ELF-1 (cell line): Measurements from ENCODE around the gene PPP3CB.

ENCODE experiments used
- DNase-seq: peaks from one replicate; pipeline ENCODE4 v3.0.0-alpha.2; 2016; ENCODE audit warnings: low read depth, low spot score

PPP3CB gene

DNA sequence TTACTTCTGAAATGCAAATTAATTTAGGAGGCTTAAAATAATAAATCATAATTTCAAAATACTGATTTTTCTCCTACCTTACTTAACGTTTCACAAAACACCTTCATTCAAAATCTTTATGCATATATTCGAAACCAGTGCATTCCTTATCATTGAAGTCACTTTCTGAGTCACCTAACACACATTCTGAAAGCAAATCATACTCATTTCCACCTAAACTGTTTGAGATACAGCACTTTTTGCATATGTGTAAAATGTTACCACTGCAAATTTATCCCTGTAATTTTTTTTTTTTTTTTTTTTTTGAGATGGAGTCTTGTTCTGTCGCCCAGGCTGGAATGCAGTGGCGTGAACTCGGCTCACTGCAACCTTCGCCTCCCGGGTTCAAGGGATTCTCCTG is 15.7 kb downstream of the PPP3CB start:
- no peak for DNase-seq

- no peak for DNase-seq
Observed at GRCh38 chr10:73478636-73479035, 17.2 kb downstream of the PPP3CB start.

- DNase-seq: no peak
Observed at GRCh38 chr10:73471226-73471625, 24.6 kb downstream of the PPP3CB start.

DNA sequence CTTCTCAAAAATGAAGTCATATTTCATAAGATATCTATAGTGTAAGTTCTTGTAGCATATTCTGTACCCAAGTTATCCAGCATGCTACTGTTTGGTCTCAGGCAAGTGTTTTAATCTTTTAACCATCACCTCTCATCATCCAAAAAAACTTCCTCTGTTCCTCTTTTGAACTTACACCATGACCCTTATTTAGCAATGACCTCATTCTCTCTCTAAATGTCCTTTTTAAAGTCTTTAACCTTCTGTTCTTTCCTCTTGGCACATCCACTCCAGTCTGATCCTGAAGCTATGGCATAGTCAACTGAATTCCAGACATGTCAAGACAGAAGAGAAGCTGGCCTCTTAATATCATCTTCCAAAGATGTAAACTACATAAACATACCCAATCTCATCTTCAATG is 26.2 kb downstream of the PPP3CB start:
- no peak for DNase-seq

DNA sequence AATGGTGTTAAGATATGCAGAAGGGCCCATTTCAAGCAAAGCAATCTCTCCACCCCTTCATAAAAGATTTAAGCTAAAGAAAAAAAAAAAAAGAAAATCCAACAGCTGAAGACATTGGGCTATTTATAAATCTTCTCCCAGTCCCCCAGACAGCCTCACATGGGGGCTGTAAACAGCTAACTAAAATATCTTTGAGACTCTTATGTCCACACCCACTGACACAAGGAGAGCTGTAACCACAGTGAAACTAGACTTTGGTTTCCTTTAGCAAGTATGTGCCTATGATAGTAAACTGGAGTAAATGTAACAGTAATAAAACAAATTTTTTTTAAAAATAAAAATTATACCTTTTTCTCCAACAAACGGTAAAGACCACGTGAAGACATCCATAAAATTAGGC is 28.6 kb downstream of the PPP3CB start:
- DNase-seq: no peak

- DNase-seq: no peak
Observed at GRCh38 chr10:73465978-73466726, 29.7 kb downstream of the PPP3CB start.

DNA sequence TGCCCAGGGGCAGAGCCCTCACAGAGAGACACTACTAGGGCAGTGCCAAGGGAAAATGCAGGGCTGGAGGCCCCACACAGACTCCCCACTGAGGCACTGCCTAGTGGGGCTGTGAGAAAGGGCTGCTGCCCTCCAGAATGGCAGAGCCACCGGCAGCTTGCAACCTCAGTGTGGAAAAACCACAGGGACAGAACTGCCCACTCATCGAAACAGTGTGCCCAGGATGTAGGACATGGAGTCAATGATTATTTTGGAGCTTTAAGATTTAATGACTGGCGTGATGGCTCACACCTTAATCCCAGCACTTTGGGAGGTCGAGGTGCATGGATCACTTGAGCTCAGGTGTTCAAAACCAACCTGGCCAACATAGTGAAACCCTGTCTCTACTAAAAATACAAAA is 34.9 kb downstream of the PPP3CB start:
- DNase-seq: no peak

GRCh38 chr10:73459683-73460314 is 36.0 kb downstream of the PPP3CB start:
- no peak for DNase-seq

DNA sequence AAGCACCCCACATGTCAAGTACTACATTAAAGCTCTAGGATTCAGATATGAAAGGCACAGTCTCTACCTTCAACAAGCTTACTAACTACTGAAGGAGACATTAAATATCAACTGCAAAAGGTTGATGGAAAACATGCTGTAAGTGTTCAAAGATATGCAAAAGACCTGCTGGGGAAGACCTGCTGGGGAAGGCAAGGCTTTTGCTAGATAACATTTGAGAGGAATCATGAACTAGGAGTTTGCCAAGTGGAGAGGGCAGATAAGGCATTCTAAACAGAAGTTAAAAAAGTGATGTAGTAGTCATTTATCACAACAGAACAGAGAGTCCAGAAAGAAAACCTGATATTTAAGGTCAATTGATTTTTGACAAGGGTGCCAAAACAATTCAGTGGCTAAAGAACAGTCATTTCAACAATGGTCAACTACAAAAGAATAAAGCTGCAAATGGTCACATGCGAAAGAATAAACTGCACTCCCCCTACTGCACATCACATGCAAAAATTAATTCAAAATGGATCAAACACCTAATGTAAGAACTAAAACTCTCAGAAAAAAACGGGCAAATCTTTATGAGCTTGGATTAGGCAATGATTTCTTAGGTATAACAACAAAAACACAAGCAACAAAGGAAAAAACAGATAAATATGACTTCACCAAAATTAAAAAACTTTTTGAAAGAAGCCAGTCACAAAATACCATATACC is 39.5 kb downstream of the PPP3CB start:
- no peak for DNase-seq

- DNase-seq: no peak
Observed at GRCh38 chr10:73449113-73449512, 46.7 kb downstream of the PPP3CB start.

- DNase-seq: no peak
Observed at GRCh38 chr10:73448384-73448783, 47.4 kb downstream of the PPP3CB start.

- no peak for DNase-seq
Observed at GRCh38 chr10:73446926-73447325, 48.9 kb downstream of the PPP3CB start.

DNA sequence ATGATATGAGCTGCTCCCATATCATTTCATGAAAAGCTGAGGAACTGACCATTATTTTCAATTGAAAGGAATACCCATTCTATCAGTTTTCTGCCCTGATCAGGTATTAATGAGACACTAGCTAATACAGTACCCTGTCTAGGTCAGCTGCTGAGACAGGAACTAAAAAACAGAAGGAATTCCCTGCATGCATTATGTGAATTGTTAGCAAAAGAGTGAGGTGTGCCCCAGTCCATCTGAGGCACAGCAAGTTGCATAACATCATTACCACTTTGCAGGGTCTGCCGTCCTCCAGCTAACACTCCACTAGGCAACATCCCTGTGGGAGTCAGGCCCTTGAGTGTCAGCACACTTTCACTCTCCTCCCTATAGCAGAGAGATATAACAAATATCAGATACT is 51.4 kb downstream of the PPP3CB start:
- DNase-seq: no peak

DNA sequence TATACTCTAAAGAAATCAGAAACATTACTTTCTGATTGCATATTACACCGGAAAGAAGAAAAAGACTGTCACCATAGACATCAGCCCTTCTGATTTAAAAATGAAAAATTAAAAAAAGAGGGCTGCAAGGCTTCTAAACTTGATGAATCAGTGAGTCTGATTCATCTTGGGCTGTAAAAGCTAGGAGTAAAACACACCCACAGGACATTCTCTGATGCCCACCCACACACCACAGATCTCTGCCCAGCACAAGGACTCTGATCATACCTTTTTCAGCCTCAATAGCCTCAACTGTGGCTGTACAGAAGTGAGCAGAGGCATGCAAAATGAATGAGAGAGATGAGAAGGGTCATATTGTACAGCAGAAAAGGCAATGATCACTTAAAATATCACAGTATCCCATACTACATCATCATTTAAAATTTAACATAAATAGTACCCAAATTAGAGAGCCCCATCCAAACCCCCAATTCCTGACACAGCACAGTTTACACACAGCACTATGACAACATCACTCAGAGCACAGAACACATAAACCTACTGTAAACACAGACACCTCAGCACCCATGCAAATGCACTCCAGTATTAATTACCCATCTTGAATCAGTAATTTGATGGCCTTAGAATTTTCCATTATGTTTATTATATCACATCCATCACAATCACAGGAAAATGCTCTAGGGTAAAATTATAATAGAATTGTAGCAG is 56.1 kb downstream of the PPP3CB start:
- DNase-seq: no peak

DNA sequence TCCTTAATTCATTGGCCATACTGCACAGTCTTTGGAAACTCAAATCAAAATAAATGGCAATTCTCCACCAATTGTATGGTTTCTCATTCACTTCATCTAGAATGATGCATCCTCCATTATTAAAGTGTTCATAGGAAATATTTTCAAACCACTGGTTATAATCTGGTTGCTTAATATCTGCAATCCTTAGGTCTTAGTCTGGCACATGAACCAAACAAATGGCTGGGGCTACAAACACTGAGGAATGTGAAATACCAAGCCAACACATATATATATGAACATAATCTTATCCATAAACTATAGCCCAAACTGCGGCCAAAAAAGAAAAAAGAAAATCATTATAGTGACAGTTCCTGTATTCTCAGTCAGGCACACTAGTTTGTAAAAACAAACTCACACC is 56.8 kb downstream of the PPP3CB start:
- DNase-seq: no peak

DNA sequence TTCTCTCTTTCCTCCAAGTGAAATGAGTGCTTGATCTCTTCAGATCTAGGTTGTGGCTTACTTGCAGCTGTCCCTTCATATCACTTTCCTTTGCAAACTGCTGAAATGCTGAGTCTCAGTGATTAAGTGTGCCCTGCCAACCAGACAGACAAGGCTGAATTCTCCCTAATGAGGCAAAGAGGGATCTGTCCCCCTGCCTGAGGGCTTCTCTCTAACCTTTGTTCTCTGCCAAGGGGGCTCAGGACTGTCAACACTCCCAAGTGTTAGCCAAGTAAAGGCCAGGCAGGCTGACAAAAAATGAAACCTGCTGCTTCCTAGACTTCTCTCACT is 62.3 kb downstream of the PPP3CB start, which contains the start of gene MSS51:
Gene MSS51, minus strand, starts transcription at position 24 of the 330 bp plus-strand sequence. CDS start 5,277 bp downstream, outside the sequence.
- peak; percentile 81 for DNase-seq

DNA sequence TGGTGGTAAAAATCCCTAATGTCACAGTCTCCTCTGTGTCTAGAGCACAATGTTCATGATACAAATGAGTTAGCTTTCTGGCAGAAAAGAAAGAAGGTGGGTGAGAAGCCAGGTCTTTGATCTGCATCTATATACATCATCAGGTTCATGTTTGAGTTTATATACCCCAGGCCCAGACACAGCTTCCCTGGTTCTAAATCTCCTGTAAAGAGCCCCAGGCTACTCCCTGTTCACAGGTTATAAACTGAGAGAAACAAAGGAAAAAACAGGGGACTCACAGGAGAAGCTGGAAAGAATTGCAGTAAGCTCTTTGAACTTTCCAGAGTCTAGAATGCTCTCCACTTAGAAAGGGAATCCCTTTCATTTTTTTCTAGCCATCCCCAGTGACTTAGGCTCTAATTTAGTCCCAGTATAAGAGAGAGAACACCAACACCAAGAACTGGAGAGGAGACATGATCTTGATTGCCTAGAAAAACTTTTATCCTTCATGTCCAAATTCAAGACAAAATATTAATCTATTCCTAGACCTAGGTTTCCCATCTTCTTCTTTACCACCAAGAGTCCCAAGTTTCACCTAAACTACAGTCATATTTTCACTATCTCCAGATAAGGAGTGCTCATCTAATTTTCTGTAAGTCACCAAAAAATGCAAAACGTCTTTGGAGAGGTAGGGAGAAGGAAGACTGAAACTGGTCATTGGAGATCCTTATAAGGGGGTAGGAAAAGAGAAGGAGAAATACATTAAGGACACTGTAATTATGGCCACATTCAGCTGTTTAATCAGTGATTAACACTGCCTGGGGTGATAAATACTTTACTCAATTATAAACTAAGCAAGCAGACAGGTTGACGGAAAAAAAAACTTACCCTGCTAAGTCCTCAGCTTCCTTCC is 62.9 kb downstream of the PPP3CB start:
- DNase-seq: peak; percentile 65

DNA sequence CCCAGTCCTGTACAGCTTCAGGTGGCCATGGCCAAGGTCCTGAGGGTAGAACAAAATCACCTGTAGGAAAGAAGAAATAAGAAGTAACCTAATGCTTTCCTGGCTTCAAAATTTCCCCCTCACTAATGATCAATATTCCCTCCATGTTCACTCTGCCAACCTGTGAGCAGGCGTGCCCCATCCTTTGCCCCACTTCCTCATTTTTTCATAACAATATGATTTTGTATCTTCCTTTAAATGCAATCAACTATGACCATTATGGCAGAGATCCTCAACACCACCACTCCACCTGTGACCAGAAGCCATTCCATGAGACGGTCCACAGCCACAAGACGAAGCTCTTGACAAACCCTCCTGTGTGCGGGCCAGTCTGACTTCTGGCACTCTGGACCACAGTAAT is 69.5 kb downstream of the PPP3CB start:
- no peak for DNase-seq

DNA sequence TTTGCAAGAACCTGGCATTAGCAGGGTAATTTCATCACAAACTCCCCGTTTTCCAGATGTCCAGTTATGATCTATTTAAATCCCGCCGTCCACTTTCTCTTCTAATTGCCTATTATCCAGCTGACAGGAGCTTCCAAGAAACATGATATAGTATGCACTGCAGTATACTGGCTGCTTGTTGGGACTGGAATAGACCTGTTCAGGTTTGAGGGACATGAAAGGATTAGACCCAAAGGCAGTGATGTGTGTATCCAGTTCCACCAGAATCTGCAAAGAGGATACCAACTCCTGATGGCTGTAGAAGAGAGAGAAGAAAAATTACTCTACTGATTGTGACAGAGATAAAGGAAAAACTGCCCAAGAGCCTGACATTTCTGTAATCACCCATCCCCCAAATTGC is 71.3 kb downstream of the PPP3CB start:
- no peak for DNase-seq

GRCh38 chr10:73423309-73423708 is 72.5 kb downstream of the PPP3CB start:
- DNase-seq: no peak

GRCh38 chr10:73416571-73416970 is 79.3 kb downstream of the PPP3CB start:
- no peak for DNase-seq
